Activated CD4-positive, alpha-beta T cell treated with anti-CD3 and anti-CD28 coated beads for 48 hours (primary cell): Measurements from ENCODE around the gene C1orf159.

Experiments
- DNase-seq: peaks from one replicate; pipeline ENCODE4 v3.0.0-alpha.2; 2020

The C1orf159 gene

DNA sequence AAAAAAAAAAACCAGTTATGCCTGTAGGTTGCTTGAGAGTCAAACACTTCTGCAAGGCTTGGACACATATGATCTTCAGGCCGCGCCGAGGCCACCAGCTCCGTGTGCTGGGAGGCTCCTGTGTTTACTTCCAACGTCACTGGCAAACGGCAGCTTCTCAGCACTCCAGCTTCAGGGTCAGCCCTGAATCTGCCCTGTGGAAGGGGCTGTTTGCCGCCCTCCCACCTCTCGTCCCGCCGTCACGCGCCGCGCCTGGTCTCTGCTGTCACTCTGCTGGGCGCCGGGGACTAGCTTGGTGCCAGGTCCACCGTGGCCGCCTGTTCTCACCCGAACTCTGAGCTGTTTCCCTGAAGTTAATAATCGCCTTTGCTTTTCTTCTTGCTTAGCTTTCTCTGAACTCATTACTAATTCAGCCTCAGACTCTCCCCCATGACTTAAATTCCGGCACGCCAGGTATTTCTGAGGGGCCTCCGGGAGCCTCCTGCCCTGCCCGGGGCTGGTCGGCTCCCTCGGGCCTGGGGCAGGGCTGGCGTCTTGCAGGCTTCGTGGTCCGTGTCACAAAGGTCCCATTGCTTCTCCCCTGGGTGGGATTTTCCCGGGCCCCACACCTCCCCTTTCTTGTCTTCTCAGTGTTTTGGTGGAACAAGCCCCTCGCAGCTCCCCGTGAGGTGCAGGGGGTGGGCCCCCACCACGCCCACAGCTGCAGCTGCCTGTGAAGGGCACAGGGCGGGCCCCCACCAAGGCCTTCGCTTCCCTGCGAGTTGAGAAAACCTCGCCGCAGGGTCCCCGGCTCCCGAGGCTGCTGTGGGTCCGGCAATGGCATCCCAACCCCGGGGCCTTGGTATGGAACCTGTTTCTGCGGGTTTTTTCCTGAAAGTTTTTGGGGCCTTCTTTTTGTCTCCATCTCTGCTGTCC is 14.6 kb upstream of the C1orf159 start:
- DNase-seq, result no peak

DNA sequence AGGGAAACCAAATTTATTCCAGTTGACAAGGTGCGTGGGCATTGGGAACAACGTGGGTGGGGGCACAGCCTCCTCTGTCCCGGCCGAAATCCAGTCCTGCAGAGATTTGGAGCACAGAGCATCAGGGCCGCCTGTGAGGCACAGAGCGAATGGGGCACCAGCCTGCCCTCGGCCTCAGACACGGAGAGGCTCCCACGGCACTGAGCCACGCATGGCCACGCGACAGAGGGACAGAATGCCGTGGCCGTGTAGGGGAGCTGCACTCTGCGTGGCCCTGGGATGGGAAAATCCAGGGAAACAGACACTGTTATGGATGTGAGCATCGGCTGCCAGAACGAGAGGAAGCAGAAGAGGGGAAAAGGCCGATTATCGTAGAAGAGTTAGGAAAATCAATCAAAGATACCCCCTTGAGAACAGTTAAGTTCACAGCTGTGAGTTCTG is 13.5 kb upstream of the C1orf159 start:
- DNase-seq, result no peak

DNA sequence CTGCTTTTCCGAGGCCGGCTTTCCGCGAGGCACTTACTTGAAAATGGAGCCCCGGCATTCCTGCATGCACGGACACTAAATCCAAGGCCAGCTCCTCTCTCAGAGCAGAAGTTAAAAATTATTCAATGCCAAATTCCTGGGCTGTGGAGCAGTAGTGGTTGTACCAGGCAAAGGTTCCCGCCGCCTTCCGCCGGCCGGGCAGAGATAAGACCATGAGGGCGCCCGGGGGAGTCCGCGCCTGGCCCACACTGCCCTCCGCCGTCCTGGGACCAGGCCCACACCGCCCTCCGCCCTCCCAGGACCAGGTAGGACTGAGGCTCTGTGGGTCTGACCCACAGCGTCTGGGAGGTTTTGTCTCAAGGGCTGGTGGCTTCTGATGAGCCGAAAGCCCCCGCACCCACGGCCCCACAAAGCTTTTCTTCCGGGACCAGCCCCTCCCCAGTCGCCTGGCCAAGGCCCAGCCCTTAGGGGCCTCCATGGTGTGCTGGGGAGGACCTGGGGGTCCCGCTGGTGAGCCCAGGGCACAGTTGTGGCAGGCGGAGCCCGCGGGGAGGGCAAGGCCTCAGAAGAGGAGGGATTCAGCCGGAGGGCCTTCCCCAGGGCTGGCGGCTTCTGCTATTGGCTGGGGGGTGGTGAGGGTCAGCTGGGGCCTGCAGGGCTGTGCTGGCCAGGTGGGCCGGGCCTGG is 12.7 kb upstream of the C1orf159 start:
- no peak for DNase-seq

DNA sequence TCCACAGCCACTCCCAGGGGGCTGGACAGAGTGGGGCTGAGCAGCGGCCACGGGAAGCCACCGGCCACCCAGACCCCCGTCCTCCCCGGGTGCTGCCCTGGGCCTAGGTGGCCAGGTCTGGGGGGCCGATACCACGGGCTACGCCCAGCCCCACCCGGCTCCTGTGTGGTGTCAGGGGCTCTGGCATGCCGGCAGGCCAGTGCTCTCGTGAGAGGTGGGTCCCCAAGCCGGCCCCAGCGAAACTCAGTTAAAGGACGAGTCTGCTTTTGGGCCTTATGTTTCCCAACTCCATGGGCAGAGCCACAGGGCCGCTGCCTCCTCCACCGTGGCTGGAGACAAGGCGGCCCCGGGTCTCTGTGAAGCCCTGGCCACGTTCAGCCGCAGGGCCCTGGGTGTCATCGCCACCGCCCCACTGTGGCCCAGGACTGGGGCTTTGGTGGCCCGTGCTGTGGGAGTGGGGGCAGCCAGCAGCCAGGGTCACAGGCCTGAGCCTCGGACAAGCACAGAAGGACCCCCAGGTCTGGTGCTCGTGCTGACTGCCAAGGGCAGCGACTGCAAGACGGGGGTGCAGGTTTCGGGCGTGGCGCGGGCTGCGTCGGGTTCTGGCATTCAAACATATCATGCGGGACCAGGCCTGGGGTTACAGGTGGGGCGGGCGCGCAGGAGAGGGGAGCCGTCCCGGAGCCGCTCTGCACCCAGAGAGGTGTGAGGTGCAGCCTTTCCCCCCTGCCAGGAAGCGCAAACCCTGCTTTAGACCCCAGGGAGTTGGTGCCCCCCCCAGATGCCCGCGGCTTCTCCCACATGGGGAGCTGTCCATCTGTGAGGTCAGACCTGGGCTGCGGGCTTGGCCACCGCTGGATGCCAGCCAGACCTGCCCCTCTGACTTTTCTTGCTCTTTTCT is 11.9 kb upstream of the C1orf159 start:
- DNase-seq, result no peak

DNA sequence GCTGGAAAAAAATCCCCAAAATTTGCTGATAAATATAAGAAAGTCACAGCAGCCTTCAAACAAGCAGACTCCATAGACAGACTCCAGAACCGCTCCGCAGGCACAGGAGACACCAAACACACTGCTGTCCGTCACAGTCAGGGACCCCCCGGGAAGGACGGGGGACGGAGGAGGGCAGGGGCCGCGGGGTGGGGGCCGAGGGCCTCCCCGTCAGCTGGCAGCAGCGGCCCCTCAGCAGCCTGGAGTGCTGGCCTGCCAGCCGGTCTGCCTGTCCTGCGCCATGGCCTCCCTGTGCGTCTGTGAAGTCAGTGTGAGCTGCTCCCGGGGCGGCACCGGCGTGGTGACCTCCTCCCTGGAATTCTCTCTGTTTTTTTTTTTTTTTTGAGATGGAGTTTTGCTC is 10.1 kb upstream of the C1orf159 start:
- DNase-seq, result no peak

DNA sequence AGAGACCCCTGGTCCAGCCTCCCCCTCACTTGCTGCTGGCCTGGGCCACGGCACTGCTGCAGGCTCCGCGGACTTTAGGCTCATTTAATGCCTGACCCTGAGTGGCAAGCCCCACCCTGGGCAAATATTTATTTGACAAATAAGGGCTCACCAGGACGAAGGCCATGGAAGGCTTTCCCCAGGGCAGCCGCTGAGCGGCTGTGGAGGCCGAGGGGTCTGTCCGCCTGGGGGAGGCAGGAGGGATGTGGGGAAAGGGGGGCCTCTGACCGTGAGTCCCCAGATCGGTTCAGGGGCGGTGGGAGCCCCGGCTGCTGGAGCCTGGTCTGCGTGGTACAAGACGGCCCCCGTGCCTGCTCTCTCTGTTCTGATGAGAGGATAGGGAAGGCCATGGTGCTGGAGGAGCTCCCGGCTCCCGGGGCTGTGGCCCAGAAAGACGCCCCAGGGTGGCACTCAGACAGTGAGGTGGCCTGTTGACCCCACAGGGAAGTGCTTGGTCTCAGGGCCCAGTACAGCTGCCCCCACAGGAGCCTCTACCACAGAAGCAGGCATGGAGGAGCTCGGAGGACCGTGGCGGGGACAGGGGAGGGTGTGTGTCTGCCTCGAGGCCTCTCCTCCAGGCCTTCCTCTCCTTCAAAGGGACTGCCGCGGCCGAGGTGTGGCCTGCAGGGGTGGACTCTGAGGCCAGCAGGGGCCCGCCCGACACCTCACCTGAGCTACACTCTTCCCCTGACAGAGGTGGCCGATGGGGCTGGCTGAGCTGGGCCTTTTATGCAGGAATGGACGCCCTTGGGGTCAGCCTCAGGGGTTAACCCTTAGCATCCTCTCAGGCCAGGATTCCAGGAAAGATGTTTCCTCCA is 9.1 kb upstream of the C1orf159 start:
- DNase-seq, result no peak

DNA sequence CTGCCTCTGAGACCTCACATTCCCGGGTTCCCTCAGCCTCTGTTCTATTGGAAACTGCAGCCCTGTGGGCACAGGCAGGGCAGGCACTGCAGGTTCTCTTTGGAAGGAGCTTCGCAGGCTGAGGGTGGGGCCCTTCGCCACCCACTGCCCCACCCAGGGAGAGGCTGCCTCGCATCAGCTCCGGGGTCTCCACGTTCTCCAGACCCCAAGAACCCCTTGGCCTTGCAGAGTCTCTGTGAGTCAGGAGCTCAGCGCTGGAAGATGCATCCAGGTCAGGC is 8.6 kb upstream of the C1orf159 start:
- no peak for DNase-seq

DNA sequence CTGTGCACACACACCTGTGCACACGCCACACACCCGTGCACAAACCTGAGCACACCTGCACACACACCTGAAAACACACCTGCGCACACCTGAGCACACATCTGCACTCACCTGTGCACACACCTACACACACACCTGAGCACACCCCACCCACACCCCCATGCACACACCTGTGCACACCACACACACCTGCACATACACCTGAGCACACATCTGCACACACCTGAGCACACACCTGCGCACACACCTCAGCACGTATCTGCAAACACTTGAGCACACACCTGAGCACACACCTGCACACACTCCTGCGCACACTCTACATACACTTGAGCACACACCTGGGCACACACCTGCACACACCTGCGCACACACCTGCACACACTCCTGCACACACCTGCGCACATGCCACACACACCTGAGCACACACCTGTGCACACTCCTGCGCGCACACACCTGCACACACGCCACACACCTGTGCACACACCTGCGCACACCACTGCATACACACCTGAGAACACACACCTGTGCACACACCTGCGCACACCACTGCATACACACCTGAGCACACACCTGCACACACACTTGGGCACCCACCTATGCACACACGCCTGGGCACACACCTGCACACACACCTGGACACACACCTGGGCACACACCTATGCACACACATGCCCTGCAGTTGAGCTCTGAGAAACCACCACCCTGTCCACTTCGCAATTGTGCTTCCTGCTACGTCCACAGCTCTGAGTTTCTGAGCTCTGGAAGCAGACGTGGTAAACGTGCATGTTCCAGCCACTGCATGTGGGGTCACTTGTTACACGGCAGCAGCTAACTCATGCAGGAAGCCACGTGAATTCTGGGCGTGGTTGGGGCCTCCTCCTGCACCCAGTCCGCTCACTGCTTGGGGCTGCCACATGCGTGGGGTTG is 8.0 kb upstream of the C1orf159 start:
- DNase-seq, result peak; percentile 40

DNA sequence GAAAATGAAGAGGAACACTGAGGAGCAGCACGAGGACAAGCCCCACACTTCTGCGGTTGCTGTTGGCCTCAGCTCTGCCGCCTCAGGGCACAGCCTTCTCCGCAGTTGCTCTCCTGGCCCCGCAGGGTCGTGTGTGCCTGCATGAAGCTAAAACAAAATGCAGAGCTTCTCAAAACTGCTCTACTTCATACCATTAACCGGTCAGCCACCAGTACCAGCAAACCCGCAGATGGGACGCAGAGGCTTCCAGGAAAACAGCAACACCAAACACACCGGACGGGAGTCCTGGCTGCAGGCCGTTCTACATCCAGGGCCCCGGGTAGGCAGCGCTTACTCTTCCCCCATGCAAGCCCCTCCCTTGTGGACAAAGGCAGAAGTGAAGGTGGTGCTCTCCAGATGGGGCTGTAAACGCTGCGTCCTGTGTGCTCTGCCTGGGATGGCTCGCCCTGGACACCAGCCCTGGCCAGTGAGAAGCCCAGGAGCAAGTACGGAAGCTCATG is 7.1 kb upstream of the C1orf159 start:
- no peak for DNase-seq

DNA sequence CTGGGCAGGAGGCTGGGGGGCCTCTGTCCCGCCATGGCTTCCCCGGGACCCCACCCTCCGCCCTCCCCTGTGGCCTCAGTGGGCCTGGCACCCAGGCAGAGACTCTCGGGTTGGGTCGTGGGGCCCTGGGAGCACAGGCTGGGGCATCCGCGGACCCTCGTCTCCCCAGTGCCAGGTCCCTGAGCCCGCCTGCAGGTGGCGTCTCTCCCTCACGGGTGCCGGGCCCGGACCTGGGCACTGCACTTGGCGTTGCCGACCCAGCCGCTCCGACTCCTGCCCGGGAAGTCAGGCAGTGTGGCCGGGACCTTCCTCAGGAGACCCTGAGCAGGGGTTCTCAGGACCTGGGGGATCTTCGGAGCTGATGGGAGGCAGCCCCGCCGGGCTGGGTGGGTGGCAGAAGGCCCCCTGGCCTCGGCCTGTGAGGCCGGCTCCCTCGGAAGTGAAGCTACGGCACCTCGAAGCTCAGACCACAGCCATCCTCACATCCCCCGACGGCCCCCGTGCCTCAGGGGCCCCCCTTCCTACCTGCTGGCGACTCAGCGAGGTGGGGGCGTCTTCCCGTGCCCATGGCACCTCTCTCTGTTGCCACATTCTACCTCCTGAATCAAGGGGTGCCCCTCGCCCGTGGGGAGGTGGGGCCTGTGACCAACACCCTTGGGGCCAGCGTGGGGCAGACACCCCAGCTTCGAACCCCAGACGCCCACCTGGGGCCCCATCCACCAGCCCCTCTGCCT is 6.4 kb upstream of the C1orf159 start:
- DNase-seq, result peak; percentile 89

DNA sequence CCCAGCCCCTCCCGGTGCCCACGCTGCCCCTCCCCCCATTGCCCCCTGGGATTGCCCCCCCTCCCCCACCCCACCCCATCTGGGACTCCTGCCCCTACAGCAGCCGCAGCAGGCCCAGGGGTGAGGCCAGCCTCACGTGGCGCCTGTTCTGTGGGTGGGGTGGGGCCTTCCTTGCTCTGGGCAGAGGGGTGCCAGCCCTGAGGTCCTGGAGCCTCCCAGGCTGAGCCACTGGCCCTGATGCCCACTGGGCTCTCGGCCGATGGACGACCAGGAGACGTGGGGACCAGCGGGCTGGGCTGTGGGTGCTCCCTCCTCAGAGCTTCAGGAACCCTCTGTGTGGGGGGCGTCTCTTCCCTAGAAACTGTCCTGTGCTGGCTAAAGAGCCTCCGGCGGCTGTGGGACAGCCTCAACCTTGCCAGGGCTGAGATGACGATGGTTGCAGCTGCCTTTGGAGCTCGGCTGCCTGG is 5.8 kb upstream of the C1orf159 start:
- no peak for DNase-seq

DNA sequence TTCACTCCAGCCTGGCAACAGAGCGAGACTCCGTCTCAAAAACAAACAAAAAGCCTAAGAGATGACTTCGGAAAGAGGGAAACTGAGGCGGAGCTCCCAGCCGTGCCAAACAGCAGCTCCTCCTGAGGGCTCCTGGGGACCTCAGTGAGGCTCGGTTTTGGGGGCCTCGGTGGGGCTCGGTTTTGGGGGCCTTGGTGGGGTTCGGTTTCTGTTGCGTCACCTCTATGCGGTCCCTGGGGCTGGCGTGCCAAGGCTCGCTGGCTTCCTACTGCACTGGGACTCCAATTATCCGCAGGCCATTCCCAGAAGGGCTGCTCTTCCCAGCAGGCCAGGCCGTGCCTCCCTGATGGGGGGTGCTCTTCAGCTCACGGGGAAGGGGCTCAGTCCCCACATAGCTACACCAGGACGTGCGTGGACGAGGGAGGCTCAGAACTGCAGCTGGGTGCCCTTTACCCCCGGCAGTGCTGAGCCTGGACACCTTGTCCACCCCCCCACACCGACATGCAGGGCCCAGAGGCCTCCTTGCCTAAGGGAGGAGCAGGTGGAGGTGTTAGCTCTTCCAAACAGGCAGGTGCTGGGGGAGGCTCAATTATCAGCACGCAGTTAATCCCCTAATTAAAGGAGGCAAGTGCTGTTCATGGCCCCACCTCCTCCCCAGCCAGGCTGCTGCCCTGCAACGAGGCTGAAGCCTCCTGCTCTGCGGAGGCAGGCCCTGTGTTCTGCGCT is 5.1 kb upstream of the C1orf159 start:
- no peak for DNase-seq

DNA sequence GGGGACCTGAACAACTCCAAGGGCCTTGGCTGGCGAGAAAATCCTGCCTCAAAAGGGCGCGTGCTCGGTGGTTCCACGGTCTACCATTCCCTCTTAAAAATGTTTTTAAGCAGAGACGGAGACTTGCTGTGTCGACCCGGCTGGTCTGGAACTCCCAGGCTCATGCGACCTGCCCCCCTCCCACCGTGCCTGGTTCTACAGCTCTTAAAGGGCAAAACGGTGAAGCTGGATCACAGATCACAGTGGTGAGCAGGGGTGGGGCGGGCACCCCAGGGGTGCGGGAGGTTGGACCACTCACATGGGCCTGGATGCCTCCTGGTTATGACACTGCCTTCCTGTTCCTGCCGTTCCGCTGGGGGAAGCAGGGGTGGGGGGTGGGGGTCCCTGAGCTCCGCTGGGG is 4.2 kb upstream of the C1orf159 start:
- no peak for DNase-seq

DNA sequence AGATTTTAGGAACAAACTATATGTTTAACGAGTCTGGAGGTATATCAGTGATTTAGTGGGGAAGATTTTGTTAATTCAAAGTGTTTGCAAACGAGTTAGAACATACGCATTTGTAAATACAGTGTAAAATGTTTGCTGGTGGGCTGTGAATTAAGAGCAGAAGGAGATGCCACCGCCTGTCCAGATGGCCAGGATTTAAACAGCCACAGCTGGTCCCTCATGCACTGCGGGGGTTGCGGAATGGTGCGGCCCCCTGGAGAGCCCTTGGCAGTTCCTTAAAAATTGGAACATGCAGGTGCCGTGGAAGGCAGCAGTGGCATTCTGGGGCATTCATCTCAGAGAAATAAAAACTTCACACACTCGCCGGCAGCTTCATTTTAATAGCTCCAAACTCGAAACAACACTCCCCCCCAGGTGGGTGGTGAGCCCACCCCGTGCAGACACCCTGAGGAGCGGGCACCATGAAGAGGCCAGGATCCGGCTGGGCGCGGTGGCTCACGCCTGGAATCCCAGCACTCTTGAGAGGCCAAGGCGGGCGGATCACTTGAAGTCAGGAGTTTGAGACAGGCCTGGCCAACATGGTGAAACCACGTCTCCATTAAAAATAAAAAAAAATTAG is 3.5 kb upstream of the C1orf159 start:
- no peak for DNase-seq

DNA sequence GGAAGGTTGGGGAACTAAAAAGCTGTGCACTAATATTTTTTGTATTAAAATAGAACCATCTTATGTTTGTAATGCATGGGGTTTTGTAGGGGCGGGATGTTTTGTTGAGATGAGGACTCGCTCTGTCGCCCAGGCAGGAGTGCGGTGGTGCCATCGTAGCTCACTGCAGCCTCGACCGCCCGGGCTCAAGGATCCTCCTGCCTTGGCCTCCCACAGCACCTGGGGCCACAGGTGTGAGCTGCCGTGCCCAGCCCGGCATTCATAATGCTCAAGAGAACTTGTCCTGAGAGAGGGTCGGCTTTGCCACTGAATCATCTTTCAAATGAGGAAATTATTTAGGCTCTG is 3.0 kb upstream of the C1orf159 start:
- no peak for DNase-seq

DNA sequence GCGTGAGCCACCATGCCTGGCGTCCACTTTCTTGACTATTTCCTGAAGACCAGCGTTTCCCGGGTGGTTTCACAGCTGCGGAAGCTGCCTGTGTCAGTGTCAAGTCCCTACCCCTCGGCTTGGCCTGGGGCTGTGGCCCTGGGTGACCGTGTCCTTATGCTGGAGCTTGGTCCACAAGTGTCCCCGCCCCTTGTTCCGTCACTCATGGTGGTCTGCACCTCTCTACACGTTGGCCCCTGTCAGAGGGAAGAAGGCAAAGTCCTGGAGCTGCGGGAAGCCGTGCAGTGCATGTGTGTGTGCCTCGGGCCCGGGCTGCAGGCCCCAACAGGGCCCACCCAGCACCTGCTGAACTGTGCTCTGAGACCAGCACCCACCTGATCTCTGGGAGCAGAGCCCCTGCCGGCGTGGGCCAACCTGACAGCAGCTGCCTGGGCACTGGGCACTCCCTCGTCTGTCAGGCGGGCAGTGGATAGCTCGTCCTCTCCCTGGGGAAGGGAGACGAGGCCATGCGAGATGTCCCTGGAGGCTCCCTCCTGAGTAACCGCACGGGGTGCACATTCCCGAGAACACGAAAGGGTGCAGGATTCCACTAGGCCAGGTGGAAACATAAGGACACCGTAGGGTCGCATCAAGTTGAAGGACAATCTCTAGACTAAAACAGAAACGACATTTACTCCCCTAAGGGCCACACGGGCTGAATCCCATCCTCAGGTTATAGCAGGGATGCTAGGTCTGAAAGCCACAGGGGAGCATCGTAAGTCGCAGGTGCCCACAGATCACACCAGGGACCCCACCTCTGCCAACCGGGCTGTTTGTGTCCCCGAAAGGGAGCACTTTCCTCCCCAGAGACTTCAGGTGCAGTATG is 2.4 kb upstream of the C1orf159 start:
- no peak for DNase-seq

DNA sequence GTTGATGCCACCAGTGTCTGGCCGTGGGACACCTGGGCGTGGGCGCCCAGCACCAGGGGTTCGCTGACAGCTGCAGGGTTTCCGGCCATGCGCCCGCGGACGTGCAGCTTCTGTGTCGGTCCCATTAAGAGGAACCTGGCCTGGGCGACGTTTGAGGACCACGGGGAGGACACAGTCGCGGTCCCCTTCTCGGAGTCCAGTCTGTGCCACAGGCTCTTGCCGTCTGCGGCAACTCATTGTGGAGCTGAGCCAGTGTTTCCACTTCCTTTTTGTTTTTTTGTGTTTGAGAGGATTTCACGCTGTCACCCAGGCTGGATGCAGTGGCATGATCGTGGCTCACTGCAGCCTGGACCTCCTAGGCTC is 1.6 kb upstream of the C1orf159 start:
- no peak for DNase-seq
